GM12872 (cell line): ENCODE measurements around the gene RXRB.

Source experiments
- TF ChIP-seq, protein P1 (sequence below): IDR thresholded peaks from 3 replicates; pipeline ENCODE4 v1.5.1; 2011; ENCODE audit warnings: low read depth, mild to moderate bottlenecking, low read length, moderate library complexity; ENCODE audit not compliant: insufficient read depth

RXRB gene

DNA sequence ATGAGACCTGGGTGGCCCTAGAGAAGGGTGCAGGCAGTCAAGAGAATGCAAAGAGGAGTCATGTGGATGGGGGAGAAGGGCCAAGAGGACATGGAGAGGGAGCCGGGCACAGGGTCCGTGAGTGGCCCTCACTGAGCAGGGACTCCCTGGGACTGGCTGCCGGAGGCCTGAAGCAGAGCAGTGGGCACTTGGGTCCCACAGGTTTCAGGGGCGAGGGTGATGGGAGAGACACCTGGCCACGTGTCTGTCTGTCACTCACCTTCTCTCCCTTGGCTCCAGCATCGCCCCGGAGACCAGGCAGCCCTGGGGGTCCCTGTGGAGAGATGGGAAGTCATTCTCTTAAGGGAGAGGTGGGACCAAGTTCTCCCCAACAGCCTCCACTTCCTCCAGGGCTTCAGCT lies 33.7 kb downstream of the RXRB start:
- TF ChIP-seq, protein P1, sequence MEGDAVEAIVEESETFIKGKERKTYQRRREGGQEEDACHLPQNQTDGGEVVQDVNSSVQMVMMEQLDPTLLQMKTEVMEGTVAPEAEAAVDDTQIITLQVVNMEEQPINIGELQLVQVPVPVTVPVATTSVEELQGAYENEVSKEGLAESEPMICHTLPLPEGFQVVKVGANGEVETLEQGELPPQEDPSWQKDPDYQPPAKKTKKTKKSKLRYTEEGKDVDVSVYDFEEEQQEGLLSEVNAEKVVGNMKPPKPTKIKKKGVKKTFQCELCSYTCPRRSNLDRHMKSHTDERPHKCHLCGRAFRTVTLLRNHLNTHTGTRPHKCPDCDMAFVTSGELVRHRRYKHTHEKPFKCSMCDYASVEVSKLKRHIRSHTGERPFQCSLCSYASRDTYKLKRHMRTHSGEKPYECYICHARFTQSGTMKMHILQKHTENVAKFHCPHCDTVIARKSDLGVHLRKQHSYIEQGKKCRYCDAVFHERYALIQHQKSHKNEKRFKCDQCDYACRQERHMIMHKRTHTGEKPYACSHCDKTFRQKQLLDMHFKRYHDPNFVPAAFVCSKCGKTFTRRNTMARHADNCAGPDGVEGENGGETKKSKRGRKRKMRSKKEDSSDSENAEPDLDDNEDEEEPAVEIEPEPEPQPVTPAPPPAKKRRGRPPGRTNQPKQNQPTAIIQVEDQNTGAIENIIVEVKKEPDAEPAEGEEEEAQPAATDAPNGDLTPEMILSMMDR, result no peak

DNA sequence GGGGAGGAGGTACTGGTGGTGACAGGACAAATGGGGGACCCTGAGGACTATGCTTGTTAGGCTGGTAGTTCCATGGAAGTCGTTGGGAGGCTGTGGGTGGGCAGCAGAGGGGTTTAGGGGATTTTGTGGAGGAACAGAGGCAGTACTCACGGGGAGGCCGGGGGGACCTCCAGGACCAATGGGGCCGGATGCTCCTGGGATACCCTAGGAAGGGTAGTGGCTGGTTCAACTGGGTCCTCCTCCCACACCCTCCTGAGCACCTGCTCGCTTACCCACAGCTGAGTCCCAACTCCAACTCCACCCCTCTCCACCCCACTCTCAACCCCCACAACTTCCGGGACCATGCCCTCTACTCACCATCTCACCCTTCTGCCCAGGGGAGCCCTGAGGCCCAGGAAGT lies 34.1 kb downstream of the RXRB start:
- TF ChIP-seq, protein P1, result no peak

DNA sequence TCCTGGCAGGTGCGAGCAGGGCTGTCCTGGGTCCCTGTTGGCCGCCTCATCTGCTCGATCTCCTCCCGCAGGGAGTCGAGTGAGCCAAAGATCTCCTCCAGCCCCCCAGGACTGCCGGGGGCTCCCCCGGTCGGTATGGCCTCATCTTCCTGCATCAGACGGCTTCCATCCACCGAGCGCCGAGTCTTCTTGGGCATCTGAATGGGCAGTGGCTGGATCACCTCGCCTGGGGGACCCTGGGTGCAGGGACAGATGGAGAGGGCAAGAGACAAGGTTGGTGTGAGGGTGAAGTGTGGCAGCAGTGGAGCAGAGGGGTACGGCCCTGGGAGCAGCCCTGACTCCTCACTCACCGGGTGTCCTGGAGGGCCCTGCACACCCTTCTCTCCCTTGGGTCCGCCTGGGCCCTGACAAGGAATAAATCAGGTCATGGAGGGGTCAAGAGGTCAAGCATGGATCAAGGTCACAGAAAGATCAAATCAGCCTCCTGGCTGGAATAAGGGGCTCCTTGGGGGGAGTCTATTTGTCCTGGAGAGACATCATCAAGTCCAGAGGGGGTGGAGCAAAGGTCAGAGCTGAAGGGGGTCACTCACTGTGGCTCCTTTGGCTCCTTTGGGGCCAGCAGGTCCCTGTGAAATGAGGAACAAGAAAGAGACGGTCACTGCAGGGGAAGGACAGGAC lies 34.7 kb downstream of the RXRB start:
- TF ChIP-seq, protein P1, result no peak

DNA sequence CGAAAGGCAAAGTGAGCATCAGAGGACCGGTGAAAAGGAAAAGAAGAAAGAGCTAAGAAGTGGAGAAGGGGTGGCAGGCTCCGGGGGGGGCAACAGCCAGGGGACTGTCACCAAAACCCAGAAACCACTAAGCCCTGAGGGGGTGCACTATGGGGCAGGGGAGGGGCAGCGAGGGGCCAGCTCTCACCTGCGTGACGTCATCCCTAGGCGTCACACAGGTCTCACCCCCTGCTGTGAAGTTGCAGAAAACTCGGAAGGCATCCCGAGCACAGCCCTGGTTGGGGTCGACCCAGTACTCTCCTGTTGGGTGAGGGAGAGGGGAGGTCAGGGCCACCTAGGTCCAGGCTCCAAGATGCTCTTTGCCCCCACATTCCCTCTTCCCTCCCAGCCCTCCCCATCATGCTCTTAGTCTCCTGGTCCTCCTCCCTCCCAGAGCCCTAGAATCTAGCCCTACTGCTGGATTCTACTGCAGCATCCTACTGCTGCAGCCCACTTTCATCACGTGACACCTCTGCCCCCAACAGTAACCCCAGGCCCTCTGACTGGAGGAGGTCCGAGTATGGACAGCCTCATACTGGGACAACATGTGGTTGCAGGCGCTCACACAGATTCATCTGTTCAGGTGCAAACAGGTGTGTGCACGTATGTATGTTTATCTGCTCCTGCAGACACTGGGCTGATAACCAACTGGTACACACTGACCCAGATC lies 35.6 kb downstream of the RXRB start:
- TF ChIP-seq, protein P1, result no peak

DNA sequence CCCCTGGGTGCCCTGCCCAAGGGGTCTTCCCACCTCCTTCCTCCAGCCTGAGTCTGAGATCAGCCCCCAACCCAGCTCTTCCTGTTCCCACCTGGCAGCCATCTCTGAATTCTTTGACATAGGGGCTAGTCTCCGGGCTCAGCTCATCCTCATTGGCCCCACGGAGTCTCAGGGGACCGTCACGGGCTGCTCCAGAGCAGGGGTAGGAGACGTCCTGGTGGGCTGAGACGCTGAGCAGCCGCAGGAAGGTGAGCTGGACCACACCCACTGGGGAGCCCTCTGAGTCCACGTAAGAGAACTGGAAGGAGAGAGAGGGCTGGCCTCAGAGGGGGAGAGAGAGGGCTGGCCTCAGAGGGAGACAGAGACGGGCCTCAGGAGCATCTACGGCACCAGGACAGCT lies 36.3 kb downstream of the RXRB start:
- TF ChIP-seq, protein P1, result no peak

DNA sequence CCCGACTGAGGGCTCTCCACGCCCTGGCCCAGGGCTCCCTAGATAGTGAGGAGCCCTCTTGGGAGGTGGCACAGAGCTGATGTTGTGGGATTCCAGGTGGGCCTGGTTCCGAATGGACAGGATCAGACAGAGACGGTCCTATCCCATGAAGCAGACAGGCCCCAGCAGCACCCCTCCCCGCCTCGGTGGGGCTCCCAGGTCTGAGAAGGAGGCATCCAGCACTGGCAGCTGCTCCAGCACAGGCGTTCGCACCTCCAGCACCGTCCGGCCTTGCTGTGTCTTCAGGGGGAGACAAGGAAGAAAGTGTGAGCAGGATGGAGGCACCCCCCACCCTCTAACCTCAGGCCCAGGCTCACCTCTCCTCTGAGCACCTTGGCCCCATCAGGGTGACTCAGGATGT lies 36.9 kb downstream of the RXRB start:
- TF ChIP-seq, protein P1, result no peak

DNA sequence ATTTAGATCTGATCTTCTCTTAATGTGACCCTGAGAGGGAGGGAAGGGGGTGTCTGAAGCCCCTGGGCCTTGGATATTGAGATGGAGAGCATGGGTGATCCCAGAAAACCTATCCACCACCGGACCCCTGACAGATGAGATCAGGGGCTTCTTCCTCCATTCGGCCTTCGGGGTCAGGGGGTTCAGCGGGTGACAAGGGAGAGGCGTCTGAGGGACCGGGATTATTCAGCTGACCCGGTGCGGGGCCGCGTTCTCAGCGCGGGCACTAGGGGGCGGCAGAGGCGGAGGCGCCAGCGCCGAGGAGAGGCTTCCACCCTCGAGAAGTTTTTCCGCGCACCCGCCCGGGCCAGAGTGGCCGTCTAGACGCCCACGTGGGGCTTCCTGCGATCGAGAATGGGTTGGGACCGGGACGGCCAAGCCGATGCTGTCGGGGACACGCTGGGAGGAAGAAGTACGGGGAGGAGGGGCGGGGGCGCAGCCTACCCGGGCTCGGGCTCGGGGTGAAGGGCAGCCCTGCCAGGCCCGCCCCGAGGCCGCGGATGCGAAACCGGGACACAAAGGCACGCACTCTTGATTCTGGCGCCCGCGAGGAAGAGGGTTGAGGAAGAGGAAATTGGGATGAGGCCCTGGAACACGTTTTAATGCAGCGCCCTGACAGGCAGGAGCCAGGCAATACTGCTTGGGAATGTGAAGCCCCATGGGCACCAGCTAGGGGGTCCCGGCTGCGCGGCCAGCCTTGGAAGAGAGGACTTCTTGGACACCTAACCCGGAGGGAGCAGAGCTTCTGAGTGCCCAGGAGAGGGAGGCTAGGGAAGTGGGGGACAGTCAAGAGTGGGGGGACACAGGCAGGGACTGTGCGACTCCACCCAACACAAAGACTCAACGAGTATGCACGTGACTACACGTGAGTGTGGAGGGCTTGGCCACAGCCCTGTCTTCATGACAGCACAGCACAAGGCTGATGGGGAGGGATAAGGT lies 38.8 kb downstream of the RXRB start:
- TF ChIP-seq, protein P1, result peak; percentile 94
